SK-N-MC (cell line): Measurements from ENCODE around the gene PTN.

Experiments used
- EZH2 ChIP-seq: fragments of 200-600 bp; sonication (generic); IDR thresholded peaks from one replicate; pipeline ENCODE4 v1.6.1; 2017; ENCODE audit warnings: antibody characterized with exemption
- POLR2AphosphoS5 ChIP-seq: IDR thresholded peaks from 2 replicates; pipeline ENCODE4 v1.6.1; 2012; ENCODE audit warnings: mild to moderate bottlenecking, low read depth, low read length, borderline replicate concordance

GRCh38 chr7:137345799-137346449 is 2.4 kb upstream of the PTN start:
- TF ChIP-seq POLR2AphosphoS5: no peak
- TF ChIP-seq EZH2: no peak
